Subcutaneous adipose tissue (tissue), 4 donors: ENCODE results near the gene NUDT3. TPM values are rescaled to one million over a fixed set of nuclear protein-coding genes. Genes with fewer than 3 reads are reported as not detected.

Experiments used
- CTCF ChIP-seq: fragments of 450-650 bp; IDR thresholded peaks from one replicate; pipeline ENCODE4 v1.5.1; 2016; ENCODE audit warnings: low read depth, mild to moderate bottlenecking, control low read depth, antibody characterized with exemption, moderate library complexity
- total RNA-seq, 4 donors: library from RNA; depleted of rRNA; stranded (reverse); fragments of >200 nt; gene quantifications; one replicate each; pipeline ENCODE4 v1.1.0, GENCODE V29; 2016

The NUDT3 gene
- total RNA-seq, 4 donors from 2014 or later = 27.2 to 33.5 (median 30.5) TPM

GRCh38 chr6:34414999-34415858 lies 22.8 kb upstream of the NUDT3 start:
- no peak for TF ChIP-seq CTCF

- no peak for TF ChIP-seq CTCF
These were observed 20.3 kb upstream of the NUDT3 start for GRCh38 chr6:34412643-34413214.

- TF ChIP-seq CTCF = no peak
These were observed 19.5 kb upstream of the NUDT3 start for GRCh38 chr6:34412016-34412415.

- TF ChIP-seq CTCF = no peak
These were observed 4.0 kb upstream of the NUDT3 start for GRCh38 chr6:34396518-34396917.

GRCh38 chr6:34393966-34394305 lies 1.5 kb upstream of the NUDT3 start:
- no peak for TF ChIP-seq CTCF

GRCh38 chr6:34393191-34393965 lies 909 bp upstream of the NUDT3 start:
- no peak for TF ChIP-seq CTCF

GRCh38 chr6:34391786-34392496 lies 528 bp downstream of the NUDT3 start:
- TF ChIP-seq CTCF = no peak
